SK-N-SH treated with all-trans-retinoic acid at 6 μM for 48 hours (cell line): Measurements from ENCODE around the gene SCGB1D2.
"Not testable (repeated sequence)": the region's sequence is repeated elsewhere in the genome, so short reads cannot be mapped to it uniquely, and the experiment has no call there.

Source experiments
- ATAC-seq: fragments of 200-7000 bp; cut with Tn5 transposase; 3 replicates; pipeline ENCODE4 v1.9.1; 2020; ENCODE audit warnings: mild to moderate bottlenecking, moderate library complexity
- ARNTL ChIP-seq: fragments of 450-650 bp; formaldehyde crosslinking; IDR thresholded peaks from 2 replicates; pipeline ENCODE4 v1.5.0; 2020; ENCODE audit warnings: low read depth, mild to moderate bottlenecking, moderate library complexity, borderline replicate concordance
- CREB5 ChIP-seq: fragments of 250-450 bp; sonication (Bioruptor Pico); IDR thresholded peaks from 2 replicates; pipeline ENCODE4 v1.5.1; 2020; ENCODE audit warnings: low read depth, mild to moderate bottlenecking, moderate library complexity
- ESRRG ChIP-seq: fragments of 250-450 bp; sonication (Bioruptor Pico); IDR thresholded peaks from 2 replicates; pipeline ENCODE4 v1.6.1; 2021; ENCODE audit warnings: mild to moderate bottlenecking
- GLIS3 ChIP-seq: fragments of 250-450 bp; sonication (Bioruptor Pico); IDR thresholded peaks from 2 replicates; pipeline ENCODE4 v1.5.0; 2020; ENCODE audit warnings: mild to moderate bottlenecking, moderate library complexity
- ISL1 ChIP-seq: fragments of 250-450 bp; sonication (Bioruptor Pico); IDR thresholded peaks from 2 replicates; pipeline ENCODE4 v2.1.2; 2022; ENCODE audit warnings: mild to moderate bottlenecking, moderate library complexity
- OSR1 ChIP-seq: fragments of 250-450 bp; sonication (Bioruptor Pico); IDR thresholded peaks from 2 replicates; pipeline ENCODE4 v1.8.0; 2022; ENCODE audit warnings: moderate library complexity, mild to moderate bottlenecking, inconsistent platforms
- PATZ1 ChIP-seq: fragments of 250-450 bp; sonication (Bioruptor Pico); IDR thresholded peaks from 2 replicates; pipeline ENCODE4 v1.8.0; 2020; ENCODE audit warnings: mild to moderate bottlenecking, moderate library complexity, borderline replicate concordance
- POU6F1 ChIP-seq: fragments of 250-450 bp; sonication (Bioruptor Pico); IDR thresholded peaks from 2 replicates; pipeline ENCODE4 v1.8.0; 2021; ENCODE audit warnings: low read depth, mild to moderate bottlenecking, moderate library complexity, borderline replicate concordance
- PPARA ChIP-seq: fragments of 250-450 bp; sonication (Bioruptor Pico); IDR thresholded peaks from 2 replicates; pipeline ENCODE4 v1.5.0; 2020; ENCODE audit warnings: mild to moderate bottlenecking, borderline replicate concordance
- SNAI2 ChIP-seq: fragments of 250-450 bp; sonication (Bioruptor Pico); IDR thresholded peaks from 2 replicates; pipeline ENCODE4 v1.5.0; 2020; ENCODE audit warnings: mild to moderate bottlenecking, moderate library complexity
- TCF4 ChIP-seq: fragments of 250-450 bp; sonication (Bioruptor Pico); IDR thresholded peaks from 2 replicates; pipeline ENCODE4 v1.8.0; 2021; ENCODE audit warnings: mild to moderate bottlenecking, moderate library complexity, borderline replicate concordance
- TOX ChIP-seq: fragments of 250-450 bp; sonication (Bioruptor Pico); IDR thresholded peaks from 2 replicates; pipeline ENCODE4 v1.8.0; 2021; ENCODE audit warnings: mild to moderate bottlenecking, moderate library complexity, borderline replicate concordance
- ZC3H10 ChIP-seq: fragments of 250-450 bp; sonication (Bioruptor Pico); IDR thresholded peaks from 2 replicates; pipeline ENCODE4 v1.5.1; 2021; ENCODE audit warnings: mild to moderate bottlenecking, moderate library complexity
- ZFP3 ChIP-seq: fragments of 250-450 bp; sonication (Bioruptor Pico); IDR thresholded peaks from 2 replicates; pipeline ENCODE4 v1.5.0; 2020; ENCODE audit warnings: mild to moderate bottlenecking, moderate library complexity
- ZFP30 ChIP-seq: fragments of 450-650 bp; formaldehyde crosslinking; IDR thresholded peaks from 2 replicates; pipeline ENCODE4 v1.5.0; 2022; ENCODE audit warnings: mild to moderate bottlenecking, moderate library complexity
- ZNF565 ChIP-seq: fragments of 450-650 bp; formaldehyde crosslinking; conservative IDR thresholded peaks from 2 replicates; pipeline ENCODE4 v1.5.0; 2020; ENCODE audit warnings: low read depth, mild to moderate bottlenecking, moderate library complexity
- ZNF8 ChIP-seq: fragments of 450-650 bp; formaldehyde crosslinking; IDR thresholded peaks from 2 replicates; pipeline ENCODE4 v1.5.0; 2020; ENCODE audit warnings: mild to moderate bottlenecking, moderate library complexity
- TF ChIP-seq, protein P1 (sequence below): fragments of 250-450 bp; sonication (Bioruptor Pico); IDR thresholded peaks from 2 replicates; pipeline ENCODE4 v1.5.0; 2020; ENCODE audit warnings: mild to moderate bottlenecking, moderate library complexity

Gene SCGB1D2

GRCh38 chr11:62242021-62242420, at the start of gene SCGB1D2:
SCGB1D2 (plus strand) TSS chr11:62242239; CDS start chr11:62242308, 69 bp downstream.
- ATAC-seq, result no peak

GRCh38 chr11:62193952-62194351, 48.1 kb upstream of the SCGB1D2 start:
- ATAC-seq, result peak; percentile 32; the same call in 1 of the 3 replicates
- no peak for TF ChIP-seq SNAI2 (CRISPR knock-in tag)

More at GRCh38 chr11:62242021-62242420, at the start of gene SCGB1D2:
- TF ChIP-seq CREB5 (CRISPR knock-in tag) (no peak), ARNTL (CRISPR knock-in tag) (no peak)

DNA sequence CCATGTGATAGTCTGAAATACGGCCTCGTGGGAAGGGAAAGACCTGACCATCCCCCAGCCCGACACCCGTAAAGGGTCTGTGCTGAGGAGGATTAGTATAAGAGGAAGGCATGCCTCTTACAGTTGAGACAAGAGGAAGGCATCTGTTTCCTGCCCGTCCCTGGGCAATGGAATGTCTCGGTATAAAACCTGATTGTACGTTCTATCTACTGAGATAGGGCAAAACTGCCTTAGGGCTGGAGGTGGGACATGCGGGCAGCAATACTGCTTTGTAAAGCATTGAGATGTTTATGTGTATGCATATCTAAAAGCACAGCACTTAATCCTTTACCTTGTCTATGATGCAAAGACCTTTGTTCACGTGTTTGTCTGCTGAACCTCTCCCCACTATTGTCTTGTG, 47.0 kb upstream of the SCGB1D2 start:
- not testable (repeated sequence) for ATAC-seq

- no peak for ATAC-seq
- no peak for TF ChIP-seq PATZ1
- no peak for TF ChIP-seq OSR1 (CRISPR knock-in tag)
- no peak for TF ChIP-seq ESRRG (CRISPR knock-in tag)
- TF ChIP-seq GLIS3 (CRISPR knock-in tag), result no peak
- TF ChIP-seq ZFP3, result no peak
These were observed 46.1 kb upstream of the SCGB1D2 start for GRCh38 chr11:62195945-62196344.

DNA sequence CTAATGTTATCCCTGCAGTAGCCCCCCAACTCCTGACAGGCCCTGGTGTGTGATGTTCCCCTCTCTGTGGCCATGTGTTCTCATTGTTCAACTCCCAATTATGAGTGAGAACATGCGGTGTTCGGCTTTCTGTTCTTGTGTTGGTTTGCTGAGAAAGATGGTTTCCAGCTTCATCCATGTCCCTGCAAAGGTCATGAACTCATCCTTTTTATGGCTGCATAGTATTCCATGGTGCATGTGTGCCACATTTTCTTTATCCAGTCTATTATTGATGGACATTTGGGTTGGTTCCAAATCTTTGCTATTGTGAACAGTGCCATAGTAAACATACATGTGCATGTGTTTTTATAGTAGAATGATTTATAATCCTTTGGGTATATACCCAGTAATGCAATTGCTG, 44.6 kb upstream of the SCGB1D2 start:
- ATAC-seq, result not testable (repeated sequence)

DNA sequence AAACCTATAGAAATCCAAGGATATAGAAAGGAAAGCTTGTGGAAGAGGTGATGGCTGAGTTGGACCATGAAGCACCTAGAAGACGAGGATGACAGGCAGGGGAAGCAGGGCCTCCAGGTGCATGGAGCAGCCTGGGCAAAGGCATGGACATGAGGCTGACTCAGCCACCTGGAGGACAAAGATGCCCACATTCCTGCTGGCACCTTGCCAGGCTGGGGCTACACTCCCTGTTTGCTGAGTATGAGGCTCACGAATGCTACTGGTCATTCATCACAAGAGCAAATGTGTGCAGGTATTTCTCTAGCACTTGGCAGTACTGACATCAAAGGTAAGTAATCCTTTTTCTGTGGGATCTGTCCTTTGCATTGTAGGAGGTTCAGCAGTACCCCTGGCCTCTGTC, 40.7 kb upstream of the SCGB1D2 start:
- TF ChIP-seq ISL1 (CRISPR knock-in tag) (no peak), ZNF8 (CRISPR knock-in tag) (no peak), ZC3H10 (CRISPR knock-in tag) (no peak), ESRRG (CRISPR knock-in tag) (no peak), ARNTL (CRISPR knock-in tag) (no peak), POU6F1 (CRISPR knock-in tag) (no peak)
- no peak for ATAC-seq

- TF ChIP-seq ZFP30 (CRISPR knock-in tag) (no peak), PATZ1 (no peak), TCF4 (CRISPR knock-in tag) (no peak), PPARA (no peak), ZC3H10 (CRISPR knock-in tag) (no peak), TOX (no peak), ESRRG (CRISPR knock-in tag) (no peak), SNAI2 (CRISPR knock-in tag) (no peak), ZFP3 (no peak), ZNF565 (CRISPR knock-in tag) (no peak), ARNTL (CRISPR knock-in tag) (no peak)
- TF ChIP-seq, protein P1, sequence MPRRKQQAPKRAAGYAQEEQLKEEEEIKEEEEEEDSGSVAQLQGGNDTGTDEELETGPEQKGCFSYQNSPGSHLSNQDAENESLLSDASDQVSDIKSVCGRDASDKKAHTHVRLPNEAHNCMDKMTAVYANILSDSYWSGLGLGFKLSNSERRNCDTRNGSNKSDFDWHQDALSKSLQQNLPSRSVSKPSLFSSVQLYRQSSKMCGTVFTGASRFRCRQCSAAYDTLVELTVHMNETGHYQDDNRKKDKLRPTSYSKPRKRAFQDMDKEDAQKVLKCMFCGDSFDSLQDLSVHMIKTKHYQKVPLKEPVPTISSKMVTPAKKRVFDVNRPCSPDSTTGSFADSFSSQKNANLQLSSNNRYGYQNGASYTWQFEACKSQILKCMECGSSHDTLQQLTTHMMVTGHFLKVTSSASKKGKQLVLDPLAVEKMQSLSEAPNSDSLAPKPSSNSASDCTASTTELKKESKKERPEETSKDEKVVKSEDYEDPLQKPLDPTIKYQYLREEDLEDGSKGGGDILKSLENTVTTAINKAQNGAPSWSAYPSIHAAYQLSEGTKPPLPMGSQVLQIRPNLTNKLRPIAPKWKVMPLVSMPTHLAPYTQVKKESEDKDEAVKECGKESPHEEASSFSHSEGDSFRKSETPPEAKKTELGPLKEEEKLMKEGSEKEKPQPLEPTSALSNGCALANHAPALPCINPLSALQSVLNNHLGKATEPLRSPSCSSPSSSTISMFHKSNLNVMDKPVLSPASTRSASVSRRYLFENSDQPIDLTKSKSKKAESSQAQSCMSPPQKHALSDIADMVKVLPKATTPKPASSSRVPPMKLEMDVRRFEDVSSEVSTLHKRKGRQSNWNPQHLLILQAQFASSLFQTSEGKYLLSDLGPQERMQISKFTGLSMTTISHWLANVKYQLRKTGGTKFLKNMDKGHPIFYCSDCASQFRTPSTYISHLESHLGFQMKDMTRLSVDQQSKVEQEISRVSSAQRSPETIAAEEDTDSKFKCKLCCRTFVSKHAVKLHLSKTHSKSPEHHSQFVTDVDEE (CRISPR knock-in tag), result no peak
- no peak for ATAC-seq
These were observed 39.1 kb upstream of the SCGB1D2 start for GRCh38 chr11:62202910-62203309.
